Measurements from ENCODE around the gene B3GALNT2.
"Not testable (repeated sequence)": the region's sequence is repeated elsewhere in the genome, so short reads cannot be mapped to it uniquely, and the experiment has no call there.

The B3GALNT2 gene

DNA sequence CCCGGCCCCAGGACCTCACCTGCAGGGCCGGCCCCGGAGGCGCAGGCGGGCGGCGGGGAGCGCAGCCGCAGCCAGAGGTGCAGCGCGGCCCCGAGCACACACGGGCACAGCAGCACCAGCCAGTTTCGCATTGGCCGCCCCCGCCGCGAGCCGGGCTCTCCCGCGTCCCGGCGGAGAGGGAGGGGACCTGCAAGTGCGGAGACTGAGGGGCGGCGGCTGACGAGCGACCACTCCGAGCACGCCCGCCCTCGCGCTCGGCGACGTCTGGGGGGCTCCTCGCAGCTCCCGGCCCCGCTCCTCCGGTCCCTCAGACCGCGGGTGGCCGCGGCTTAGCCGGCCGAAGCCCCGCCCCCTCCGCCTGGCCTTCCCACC is at the start of gene B3GALNT2:
Gene B3GALNT2 (minus strand): TSS at position 331 of the 372 bp plus-strand sequence. CDS start 200 bp downstream, at position 131.
- DNase-seq (ENCODE audit: low read depth in 3 of 3), result no peak

DNA sequence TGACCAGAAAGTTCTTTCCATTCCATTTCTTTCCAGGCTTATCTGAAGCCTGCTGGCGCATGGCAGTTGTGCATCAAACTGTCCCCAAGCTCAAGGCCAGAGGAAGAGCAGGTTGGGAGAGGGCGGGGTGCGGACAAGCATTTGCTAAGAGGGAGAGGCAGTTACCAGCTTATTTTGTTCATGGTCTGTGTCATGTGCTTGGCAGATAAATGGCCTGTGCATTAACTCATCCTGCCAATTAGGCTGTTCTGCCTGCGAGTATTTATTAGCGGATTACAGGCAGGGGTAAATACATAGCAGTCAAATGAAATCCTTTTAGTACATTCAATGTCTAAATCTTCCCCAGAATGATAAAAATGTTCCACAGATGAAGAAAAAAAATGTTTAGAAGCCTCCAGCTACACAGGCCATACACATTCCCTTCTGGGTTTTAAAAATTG is 48.9 kb upstream of the B3GALNT2 start:
- DNase-seq (ENCODE audit: low read depth in 3 of 3), result no peak

DNA sequence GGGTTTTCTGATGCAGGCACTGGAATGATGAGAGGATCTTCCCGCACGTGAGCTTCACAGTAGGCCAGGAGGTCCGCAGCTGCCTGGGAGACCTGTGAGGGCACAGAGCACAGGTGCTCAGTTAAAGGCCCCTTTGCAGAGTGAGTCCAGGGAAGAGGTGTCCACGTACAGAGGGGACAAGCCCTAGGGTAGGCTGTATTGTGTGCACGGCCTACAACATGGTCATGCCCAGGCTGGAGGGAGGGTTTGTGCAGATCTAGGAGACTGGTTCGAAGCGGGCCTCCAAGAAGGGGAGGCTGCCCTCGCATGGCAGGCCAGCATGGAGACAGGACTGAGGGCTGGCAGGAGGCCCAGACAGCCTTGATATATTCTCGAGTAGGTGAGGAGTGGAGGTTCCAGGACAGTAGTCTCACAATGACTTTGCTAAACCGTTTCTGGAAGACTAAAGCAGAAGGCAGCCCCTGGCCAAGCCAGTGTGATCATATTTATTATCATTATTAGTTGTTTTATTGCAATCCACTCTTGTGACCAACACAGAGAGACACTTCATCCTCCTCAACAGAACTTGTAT is 48.0 kb upstream of the B3GALNT2 start:
- no peak for DNase-seq (ENCODE audit: low read depth in 3 of 3)

DNA sequence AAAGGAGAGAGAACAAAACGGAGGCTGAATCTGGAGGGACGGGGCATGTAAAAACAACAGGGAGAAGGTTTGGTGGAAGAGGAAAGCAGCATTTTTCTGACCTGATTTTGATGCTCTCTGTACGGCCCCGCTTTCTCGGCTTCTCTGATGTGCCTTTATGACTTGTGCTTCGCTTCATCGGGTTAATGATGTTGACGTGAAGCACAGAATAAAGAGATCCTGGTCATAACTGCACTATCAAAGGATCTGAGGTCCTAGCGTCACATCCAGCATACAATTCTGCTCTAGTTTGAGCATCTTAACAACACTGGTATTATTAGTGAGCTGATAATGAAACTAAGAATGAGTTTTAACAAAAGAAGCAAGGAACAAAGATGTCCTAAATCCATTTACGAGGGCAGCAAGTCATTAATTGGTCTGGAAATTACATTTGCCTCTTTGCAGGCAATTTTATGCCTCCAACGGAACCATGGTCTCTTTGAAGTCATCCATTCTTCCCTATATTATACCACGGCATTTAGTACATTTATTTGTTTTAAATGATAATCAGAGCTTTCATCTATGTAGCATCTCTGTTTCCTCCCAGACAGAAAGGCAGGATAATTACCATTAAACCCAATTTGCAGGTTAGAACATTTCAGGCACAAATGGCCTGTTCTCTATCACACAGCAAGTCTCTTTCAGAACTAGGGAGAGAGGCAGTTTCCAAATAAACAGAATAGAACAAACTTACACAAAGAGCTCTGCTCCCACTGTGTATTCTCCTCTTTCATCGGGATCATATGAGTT is 45.3 kb upstream of the B3GALNT2 start:
- DNase-seq (ENCODE audit: low read depth in 3 of 3), result no peak

DNA sequence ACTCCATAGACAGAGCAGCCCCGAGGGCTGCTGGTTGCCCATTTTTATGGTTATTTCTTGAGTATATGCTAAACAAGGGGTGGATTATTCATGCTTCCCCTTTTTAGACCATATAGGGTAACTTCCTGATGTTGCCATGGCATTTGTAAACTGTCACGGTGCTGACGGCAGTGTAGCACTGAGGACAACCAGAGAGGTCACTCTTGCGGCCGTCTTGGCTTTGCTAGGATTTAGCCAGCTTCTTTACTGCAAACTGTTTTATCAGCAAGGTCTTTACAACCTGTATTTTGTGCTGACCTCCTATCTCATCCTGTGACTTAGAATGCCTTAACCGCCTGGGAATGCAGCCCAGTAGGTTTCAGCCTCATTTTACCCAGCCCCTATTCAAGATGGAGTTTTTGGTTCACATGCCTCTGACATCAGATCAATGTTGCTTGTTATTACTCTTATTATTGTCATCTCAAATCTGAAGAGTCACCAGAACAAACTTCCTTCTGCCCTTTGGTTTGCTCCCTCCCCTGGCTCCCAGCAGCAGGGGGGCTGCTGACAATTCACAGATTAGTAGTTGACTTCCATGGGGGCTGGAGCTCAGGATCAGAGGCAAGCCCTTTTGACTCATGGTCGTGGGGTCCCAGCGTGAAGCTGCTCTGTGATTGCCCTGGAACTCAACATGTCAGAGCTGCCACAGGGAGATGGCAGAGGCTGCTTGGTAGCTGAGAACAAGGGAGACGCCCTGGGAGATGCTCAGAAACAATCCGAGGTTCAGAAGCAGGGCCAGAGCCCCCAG is 42.3 kb upstream of the B3GALNT2 start:
- not testable (repeated sequence) for DNase-seq (ENCODE audit: low read depth in 3 of 3)

DNA sequence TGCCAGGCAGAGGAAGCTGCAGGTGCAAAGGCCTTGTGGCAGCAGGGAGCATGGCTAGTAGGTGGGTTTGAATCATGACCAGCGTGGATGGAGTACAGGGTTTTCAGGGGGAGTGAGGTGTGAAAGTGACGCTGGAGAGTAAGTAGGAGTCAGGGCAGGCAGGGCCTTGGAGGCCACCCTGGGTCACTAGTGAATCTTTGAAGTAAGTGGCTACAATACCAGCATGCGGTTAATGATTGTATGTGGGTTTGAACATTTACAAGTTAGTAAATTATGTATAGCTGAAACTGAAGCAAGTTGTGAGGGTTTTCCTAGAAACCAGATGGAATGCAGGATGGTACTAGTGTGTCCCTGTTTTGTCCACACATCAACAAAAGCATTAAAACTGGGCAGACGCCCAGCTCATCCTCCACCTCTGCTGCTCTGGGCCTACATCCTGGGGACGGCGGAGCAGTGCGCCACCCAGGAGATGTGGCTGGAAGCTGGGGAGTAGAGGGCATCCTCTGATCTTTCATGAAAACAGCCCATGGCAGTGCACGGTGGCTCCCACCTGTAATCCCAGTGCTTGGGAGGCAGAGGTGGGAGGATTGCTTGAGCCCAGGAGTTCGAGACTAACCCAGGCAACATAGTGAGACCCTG is 41.2 kb upstream of the B3GALNT2 start:
- no peak for DNase-seq (ENCODE audit: low read depth in 3 of 3)

DNA sequence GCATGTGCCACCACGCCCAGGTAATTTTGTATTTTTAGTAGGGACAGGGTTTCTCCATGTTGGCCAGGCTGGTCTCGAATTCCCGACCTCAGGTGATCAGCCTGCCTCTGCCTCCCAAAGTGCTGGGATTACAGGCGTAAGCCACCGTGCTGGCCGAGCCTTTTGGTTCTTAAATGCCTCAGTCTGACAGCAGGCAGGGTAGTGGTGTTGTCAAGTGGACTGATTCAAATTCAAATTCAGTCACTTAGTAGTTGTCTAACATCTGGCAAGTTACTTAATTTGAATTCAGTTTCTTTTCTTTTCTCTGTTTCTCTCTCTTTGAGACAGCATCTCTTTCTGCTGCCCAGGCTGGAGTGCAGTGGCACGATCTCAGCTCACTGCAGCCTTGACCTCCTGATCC is 38.6 kb upstream of the B3GALNT2 start:
- not testable (repeated sequence) for DNase-seq (ENCODE audit: low read depth in 3 of 3)

DNA sequence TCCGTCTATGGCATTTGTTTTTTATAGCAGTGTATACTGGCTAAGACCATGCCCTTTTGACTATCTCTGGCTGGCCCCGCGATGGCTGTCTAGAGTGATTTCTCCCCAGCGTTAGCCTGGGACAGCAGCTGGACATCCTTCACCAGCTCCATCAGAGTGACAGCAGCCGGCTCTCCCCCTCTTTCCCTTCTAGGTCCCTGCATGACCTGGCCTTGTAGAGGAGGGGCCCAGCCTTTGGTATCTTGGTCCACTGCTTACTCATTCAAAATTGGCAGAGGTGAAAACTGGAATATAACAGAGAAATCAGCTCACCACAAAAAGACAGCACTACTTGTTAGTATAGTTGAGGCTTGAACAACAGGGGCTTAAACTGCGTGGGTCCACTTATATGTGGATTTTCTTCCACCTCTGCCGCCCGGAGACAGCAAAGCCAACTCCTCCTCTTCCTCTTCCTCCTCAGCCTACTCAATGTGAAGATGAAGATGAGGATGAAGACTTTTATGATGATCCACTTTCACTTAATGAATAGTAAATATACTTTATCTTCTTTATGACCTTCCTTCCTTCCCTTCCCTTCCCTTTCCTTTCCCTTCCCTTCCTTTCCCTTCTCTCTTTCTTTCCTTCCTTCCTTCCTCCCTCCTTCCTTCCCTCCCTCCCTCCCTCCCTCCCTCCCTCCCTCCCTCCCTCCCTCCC is 29.4 kb upstream of the B3GALNT2 start:
- DNase-seq (ENCODE audit: low read depth in 3 of 3), result no peak

DNA sequence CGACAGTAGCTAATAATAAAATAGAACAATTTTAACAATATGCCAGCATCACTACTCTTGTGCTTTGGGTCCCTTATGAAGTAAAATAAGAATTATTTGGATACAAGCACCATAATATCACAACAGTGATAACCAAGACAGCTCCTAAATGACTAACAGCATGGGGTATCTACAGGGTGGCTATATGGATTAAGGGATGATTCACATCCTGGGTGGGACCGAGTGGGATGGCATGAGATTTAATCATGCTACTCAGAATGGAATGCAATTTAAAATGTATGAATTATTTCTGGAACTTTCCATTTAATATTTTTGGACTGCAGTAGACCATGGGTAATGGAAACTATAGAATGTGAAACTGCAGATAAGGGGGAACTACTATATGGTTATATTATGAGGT is 28.1 kb upstream of the B3GALNT2 start:
- DNase-seq (ENCODE audit: low read depth in 3 of 3), result no peak

DNA sequence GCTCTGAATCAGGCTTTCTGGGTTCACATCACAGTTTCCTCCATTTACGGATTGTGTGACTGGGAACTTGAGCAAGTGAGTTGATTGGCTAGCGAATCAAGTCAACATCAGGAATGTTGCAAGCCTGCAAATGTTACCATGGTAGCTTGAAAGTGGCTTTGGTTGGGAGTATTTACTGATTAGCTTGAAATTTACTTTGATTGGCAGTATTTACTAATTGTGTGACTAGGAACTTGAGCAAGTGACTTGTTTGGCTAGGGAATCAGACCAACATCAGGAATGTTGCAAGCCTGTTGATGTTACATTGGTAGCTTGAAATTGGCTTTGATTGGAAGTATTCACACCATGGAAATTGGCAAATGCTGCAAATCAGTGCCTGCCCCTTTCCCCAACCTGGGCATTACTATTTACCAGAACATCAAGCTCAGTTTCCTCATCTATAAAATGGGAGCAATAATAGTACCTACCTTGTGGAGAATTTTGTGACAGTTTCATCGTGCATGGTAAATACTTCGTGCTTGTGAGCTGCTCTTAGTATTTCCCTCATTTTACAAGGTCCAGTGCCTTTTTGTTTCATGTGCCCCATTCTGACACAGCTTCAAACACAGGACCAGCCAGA is 23.1 kb upstream of the B3GALNT2 start:
- DNase-seq (ENCODE audit: low read depth in 3 of 3), result no peak

DNA sequence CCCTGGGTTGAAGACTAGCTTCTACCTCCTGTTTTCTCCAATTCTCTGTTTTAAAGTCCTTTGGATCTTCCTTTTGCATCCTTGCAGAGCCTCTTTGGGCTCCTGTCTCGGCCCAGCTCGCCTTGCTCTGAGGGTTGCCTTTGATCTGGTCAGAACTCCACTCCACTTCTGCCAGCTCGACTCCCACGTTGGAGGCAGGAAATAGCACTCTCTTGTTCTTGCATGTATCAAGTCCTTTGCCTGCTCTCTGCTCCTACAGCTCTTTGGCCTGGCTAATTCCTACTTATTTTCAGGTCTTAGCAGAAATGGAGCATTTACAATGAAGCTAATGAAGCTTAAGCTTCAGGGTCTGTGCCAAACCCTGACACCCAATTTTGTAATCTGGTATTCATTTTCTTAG is 21.1 kb upstream of the B3GALNT2 start:
- DNase-seq (ENCODE audit: low read depth in 3 of 3), result no peak

DNA sequence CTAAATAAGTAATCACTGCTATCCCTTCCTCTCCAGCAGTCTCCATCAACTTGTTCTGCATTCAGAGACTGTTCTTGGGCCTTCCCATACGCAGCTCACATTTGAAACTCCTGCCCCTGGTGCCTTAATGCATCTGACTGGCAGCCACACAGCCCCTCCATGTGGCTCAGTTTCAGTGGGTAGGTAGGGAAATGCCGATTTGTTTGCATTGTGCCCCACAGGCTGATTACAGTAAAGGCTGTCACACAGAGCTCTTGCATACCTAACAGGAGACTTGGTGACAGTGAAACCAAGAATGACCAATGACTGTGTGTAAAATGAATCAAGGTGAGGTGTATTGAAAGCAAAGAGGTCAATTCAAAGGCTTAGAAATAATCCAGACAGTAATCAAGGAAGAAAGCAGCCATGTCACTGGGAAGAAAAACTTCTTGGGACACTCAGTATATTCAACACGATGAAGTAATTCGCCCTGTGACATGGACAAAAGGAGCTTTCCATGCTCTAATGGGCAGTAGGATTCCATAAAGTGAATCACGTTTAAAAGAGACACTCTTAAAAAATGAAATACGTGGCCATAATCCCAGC is 12.7 kb upstream of the B3GALNT2 start:
- DNase-seq (ENCODE audit: low read depth in 3 of 3), result no peak

DNA sequence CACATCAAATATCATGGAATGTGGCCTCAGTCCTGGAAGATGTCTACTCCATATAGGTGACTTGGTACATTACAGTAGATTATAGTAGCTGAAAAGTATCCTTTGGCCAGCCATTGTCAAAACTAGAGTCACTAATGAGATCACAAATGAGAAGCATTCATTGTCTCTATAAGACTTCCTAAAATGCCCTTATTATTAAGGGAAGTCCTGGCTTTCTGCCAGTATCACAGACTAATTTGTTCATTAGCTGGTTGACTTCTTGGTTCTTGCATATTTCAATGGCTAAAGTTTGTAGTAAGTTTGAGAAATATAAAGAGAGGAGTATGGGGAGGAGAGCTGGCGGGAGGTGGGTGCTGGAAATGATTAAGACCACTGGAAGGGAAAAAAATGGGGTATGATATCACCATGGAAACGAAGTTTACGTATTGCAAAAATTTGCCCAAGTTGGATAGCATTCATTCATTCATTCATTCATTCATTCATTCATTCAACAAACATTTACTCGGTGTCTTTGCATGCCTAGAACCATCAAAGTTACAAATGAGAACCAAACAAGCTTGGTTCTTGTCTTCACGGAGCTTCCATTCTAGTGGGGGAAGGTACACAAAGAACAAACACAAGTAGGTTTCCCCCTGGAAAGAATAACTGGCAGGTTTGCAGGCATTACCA is 11.7 kb upstream of the B3GALNT2 start:
- DNase-seq (ENCODE audit: low read depth in 3 of 3), result no peak

DNA sequence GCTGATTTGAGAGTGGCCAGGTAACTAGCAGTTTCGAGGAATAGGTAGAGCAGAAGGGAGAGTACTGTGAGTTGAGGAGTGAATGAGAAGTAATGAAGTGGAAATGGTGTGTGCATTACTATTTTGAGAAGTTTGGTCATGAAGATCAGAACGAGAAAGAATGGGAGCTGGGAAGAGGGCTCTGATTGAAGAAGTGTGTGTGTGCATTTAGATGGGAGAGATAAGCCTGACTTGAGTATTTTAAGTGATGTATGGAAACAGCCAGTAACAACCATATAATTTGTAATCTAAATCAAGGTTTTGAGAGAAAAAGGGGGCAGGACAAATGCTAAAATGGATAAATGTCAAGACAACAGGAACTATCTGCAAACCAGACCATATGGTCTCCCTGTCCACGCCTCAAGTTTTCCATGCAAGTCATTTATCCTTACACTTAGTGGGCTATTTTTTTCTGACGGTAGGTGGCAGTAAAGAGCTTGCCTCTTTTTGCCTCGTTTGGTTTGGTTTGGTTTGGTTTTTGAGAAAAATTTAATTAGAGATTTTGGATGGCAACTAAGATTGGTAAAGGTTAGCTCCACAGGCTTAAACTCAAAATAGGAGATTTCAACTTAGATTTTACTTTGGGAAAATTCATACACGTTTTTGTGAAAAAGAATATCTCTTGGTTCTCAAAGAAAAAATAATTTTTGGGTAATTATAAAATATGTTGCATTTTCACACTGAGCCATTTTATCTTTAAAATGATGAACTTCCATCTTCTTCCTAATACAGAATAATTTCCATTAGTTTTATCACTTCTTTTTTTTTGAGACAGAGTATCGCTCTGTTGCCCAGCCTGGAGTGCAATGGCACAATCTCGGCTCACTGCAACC is 9.5 kb upstream of the B3GALNT2 start:
- DNase-seq (ENCODE audit: low read depth in 3 of 3), result peak in 2 of 3 donors; percentile 20 to 45

DNA sequence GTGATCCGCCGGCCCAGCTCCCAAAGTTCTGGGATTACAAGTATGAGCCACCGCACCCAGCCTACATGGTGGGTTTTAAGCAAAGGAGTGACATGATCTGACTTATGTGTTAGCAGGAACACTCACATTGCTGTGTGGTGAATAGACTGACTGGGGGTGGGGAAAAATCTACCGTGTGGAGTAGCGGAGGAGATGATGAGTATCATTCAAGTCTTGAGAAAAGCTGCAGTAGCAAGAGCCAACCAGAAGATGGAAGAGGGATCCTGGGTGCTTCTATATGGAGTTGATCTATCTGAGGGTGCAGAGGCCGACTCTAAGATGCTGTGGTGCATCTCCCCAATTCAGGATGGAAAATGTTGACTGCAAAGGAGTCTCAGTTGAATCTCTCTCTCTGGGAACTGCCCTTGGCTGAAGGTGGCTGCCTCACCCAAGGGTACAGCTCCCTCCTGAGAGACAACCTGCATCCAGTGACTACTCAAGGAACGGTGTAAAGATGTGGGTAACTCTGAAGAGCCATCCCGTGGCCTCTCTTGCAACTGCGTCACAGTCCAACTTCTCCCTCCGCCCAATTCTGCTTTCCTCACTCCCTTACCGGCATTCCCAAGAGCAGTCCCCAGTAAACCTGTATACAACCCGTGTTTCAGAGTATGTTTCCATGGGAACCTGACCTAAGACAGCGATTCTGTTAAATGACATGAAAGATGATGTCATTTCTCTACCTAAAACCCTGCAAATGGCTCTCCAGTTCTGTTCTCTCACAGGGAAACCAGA is 7.4 kb upstream of the B3GALNT2 start:
- DNase-seq (ENCODE audit: low read depth in 3 of 3), result no peak

DNA sequence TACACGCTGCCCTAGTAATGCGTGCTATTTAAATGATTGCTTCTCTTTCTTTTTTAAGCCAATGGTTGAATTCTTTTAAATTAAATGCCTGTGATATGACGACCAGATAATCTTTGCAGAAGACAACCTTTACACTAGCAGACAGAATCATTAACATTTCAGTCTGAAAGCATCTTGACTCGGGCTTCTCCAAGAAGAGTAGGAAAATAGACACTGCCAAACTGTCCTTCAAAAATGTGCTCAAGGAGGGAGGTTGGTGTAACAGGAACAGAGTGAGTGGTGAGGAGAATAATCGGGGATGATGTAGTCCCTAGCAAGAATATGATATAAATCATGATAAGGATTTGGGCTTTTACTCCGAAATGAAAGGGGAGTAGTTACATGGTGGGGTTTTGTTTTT is 6.6 kb upstream of the B3GALNT2 start:
- DNase-seq (ENCODE audit: low read depth in 3 of 3), result no peak

DNA sequence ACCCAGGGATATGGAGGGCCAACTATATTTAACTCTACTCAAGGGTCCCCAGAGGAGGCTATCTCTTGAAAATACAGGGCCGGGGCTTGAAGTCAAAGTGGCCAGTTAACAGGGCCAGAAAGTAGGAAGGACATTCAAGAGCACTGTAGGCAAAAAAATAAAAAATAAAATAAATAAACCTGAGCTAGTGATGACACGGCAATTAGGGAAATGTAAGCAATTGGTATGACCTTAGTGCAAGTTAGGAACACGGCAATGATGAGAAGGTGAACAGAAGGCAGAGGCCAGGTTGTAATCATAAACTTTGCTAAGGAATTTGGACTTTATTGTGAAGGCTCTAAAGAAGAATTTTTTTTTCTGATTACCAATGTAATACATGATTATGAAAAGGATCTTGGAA is 3.4 kb upstream of the B3GALNT2 start:
- DNase-seq (ENCODE audit: low read depth in 3 of 3), result no peak

DNA sequence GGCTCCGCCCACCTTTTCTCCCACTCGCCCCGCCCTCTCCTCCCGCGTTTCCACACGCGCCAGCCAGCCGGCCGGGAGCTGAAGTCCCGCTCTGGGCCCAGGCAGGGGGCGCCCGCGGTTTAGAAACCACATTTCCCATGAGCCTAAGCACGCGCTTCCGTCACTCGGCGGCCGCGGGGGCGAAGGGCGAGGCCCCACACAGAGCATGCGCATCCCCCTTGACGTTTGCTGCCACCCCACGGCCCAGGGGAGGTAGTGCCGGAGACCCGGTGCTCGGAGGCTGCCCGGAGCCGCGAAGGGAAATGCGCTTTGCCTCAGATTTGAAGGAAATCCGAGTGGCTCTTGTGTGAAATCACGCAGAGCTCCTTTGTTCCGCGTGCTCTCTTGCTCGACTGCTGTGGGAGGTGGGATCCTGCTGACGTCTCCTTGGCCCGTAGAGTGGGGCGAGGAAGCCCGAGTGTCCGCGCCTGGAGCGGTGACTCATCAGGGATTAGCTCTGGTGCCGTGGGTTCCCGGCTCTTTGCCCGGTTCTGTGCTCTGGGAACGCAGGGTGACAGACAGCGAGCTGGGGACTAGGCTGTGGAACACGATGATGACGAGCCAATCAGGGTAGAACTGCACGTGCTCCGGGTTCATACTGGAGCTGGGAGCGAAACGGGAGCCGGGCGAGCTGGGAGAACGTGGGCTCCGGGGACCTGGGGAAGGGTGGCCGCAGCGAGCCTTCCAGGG is 406 bp upstream of the B3GALNT2 start:
- peak; percentile 96 to 98 (median 97) for DNase-seq (ENCODE audit: low read depth in 3 of 3)

All from stimulated activated CD4-positive, alpha-beta T cell treated with anti-CD3 and anti-CD28 coated beads, TNF-alpha, amount 100 ng/mL, for 48 hours (primary cell).